GM10266 (cell line): ENCODE results near the gene CLEC20A.

Experiments
- DNase-seq: peaks from one replicate; pipeline ENCODE4 v3.0.0; 2012; ENCODE audit errors: extremely low spot score
- CTCF ChIP-seq: IDR thresholded peaks from 2 replicates; pipeline ENCODE4 v1.5.1; 2012; ENCODE audit warnings: mild to moderate bottlenecking, low read depth; ENCODE audit not compliant: control insufficient read depth, insufficient read depth; ENCODE audit errors: missing control alignments

Gene CLEC20A

GRCh38 chr1:178496410-178497135, at the start of gene CLEC20A:
TSS of gene CLEC20A (minus strand) at chr1:178496964. CDS start at chr1:178496939, 25 bp downstream.
- no peak for TF ChIP-seq CTCF
- no peak for DNase-seq

GRCh38 chr1:178544531-178544930, 47.8 kb upstream of the CLEC20A start:
- no peak for DNase-seq
- no peak for TF ChIP-seq CTCF

GRCh38 chr1:178543290-178543607, 46.5 kb upstream of the CLEC20A start:
- peak; percentile 36 for DNase-seq
- TF ChIP-seq CTCF = no peak

- peak; percentile 86 for DNase-seq
Measured at GRCh38 chr1:178542554-178543289, 46.0 kb upstream of the CLEC20A start.

GRCh38 chr1:178541829-178542553, 45.2 kb upstream of the CLEC20A start:
- DNase-seq = peak; percentile 76

More at GRCh38 chr1:178542554-178543289, 46.0 kb upstream of the CLEC20A start:
- peak; percentile 93 for TF ChIP-seq CTCF

DNA sequence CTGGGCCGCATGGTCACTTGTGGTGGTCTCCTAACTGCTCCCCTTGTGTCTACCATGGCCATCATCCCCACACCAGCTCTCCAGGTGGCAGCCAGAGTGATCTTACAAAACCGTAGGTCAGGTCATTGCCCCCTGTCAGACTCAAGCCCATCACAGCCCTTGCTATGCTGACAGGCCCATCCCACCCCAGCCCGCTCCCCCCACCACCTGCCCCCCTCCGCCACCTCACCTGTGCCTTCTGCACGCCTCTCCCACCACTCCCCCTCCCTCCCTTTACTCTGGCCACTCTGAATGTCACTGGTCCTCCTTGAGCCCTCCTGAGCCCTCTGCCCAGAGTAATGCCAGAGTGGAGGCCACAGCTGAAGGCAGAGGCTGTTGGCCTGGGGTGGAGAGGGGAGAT, 44.6 kb upstream of the CLEC20A start:
- DNase-seq = no peak
- TF ChIP-seq CTCF = no peak

More at GRCh38 chr1:178541829-178542553, 45.2 kb upstream of the CLEC20A start:
- peak; percentile 1 for TF ChIP-seq CTCF
